ENCODE measurements around the gene OR56A5. TPM values are rescaled to one million over a fixed set of nuclear protein-coding genes. Genes with fewer than 3 reads are reported as not detected.

Gene OR56A5
- total RNA-seq, 4 donors from 2014 or later: not detected

DNA sequence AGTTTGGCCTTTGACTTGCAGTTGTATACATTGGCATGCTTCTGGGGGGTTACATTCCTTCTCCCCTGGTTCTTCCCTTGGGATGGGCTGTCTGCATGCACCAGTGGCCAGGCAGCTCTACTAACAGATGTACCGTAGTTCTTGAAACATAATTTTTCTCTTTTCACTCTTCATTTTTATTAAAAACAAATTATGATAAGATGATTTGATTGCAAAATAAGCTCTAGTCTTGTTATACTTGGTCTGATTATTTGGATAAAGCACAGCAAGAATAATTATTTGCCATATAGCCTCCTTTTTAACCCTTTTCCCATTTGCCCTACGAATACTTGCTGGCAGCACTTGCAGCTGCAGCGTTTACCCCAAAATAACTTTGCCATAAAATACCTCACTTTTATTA lies 12.7 kb downstream of the OR56A5 start:
- no peak overlapping the region for H3K27ac ChIP-seq
- no peaks in the 10 kb centered on the region for H3K4me1 ChIP-seq
- no peak for ATAC-seq
- H3K9me3 ChIP-seq: peaks cover 0 to 10% (median 0%) of the 10 kb centered on the region in 3 donors
- TF ChIP-seq POLR2AphosphoS5 (IDR thresholded peaks at IDR 0.05) (no peak), EP300 (IDR thresholded peaks at IDR 0.05) (no peak), POLR2A (IDR thresholded peaks at IDR 0.05) (no peak)
- TF ChIP-seq, protein P1, sequence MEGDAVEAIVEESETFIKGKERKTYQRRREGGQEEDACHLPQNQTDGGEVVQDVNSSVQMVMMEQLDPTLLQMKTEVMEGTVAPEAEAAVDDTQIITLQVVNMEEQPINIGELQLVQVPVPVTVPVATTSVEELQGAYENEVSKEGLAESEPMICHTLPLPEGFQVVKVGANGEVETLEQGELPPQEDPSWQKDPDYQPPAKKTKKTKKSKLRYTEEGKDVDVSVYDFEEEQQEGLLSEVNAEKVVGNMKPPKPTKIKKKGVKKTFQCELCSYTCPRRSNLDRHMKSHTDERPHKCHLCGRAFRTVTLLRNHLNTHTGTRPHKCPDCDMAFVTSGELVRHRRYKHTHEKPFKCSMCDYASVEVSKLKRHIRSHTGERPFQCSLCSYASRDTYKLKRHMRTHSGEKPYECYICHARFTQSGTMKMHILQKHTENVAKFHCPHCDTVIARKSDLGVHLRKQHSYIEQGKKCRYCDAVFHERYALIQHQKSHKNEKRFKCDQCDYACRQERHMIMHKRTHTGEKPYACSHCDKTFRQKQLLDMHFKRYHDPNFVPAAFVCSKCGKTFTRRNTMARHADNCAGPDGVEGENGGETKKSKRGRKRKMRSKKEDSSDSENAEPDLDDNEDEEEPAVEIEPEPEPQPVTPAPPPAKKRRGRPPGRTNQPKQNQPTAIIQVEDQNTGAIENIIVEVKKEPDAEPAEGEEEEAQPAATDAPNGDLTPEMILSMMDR (IDR thresholded peaks at IDR 0.05): no peak
- no peaks in the 10 kb centered on the region for H3K36me3 ChIP-seq
- H3K27me3 ChIP-seq: no peaks in the 10 kb centered on the region
- 21 to 64% methylated on average over 1 to 3 of the region's 3 CpGs for WGBS, 2 donors (ENCODE audit: low coverage in 1 of 2)
- no peak overlapping the region for H3K4me3 ChIP-seq

DNA sequence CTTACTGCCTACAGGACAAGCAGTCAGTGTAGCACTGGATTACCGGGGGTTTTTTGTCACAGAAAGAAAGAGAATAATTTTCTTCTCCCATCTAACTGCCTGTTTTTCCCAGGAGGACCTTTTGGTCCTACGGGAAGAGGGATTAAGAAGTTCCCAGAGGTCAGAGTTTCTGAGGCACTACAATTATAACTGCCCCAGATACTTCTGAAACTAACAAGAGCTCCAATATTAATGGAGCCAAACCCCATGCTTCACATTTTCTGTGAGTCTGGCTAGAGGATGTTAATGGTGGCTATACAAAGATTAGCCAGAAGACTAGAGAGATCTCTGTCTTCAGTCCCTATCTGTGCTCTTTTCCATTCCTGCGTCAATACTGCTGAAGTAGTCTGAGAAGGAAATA lies 26.3 kb downstream of the OR56A5 start, which contains the start of gene OR56A3:
OR56A3 (plus strand) TSS at position 301 of the 400 bp plus-strand sequence. CDS start 5,096 bp downstream, outside the sequence.
- no peaks in the 10 kb centered on the region for H3K27me3 ChIP-seq
- no peak within 1 kb of the TSS for H3K4me3 ChIP-seq
- no peaks in the 10 kb centered on the region for H3K36me3 ChIP-seq
- H3K4me1 ChIP-seq: no peaks in the 10 kb centered on the region
- no peak for TF ChIP-seq EP300 (IDR thresholded peaks at IDR 0.05)
- TF ChIP-seq, protein P1 (IDR thresholded peaks at IDR 0.05): no peak
- no peak within 1 kb of the TSS for H3K27ac ChIP-seq
- WGBS, 2 donors (ENCODE audit: low coverage in 1 of 2): 69 to 75% methylated on average over 2 to 3 of the region's 3 CpGs
- no peak for ATAC-seq
- peaks cover 0 to 4% (median 0%) of the 10 kb centered on the region in 3 donors for H3K9me3 ChIP-seq

DNA sequence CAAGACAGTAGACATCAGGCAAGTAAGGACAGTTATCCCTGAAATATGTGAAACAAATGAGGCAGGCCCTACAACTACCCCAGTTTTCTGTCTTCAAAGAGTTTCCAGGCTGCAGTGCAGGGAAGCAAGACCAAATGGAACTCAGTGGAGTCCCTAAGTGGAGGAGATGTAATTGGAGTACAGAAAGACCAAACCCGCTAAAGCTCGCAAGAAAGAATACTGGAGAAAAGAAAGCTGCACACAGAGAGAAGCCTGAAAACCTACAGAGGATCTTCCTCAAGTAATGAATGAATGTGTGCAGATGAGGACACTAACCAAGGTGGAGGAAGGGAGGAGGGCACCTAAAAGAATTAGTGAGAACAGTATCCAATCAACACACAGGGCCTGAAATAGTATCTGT lies 27.5 kb downstream of the OR56A5 start:
- Histone ChIP-seq H3K9me3 (peaks cover 0 to 4% (median 0%) of the 10 kb centered on the region in 3 donors), H3K27ac (no peak overlapping the region), H3K36me3 (no peaks in the 10 kb centered on the region), H3K27me3 (no peaks in the 10 kb centered on the region), H3K4me1 (no peaks in the 10 kb centered on the region), H3K4me3 (no peak overlapping the region)
- ATAC-seq: no peak
- WGBS, 2 donors (ENCODE audit: low coverage in 1 of 2): 47 to 80% methylated on average over 1 to 2 of the region's 2 CpGs
- TF ChIP-seq, protein P1 (IDR thresholded peaks at IDR 0.05): no peak
- TF ChIP-seq EP300 (IDR thresholded peaks at IDR 0.05) (no peak), POLR2AphosphoS5 (IDR thresholded peaks at IDR 0.05) (no peak), POLR2A (IDR thresholded peaks at IDR 0.05) (no peak)

DNA sequence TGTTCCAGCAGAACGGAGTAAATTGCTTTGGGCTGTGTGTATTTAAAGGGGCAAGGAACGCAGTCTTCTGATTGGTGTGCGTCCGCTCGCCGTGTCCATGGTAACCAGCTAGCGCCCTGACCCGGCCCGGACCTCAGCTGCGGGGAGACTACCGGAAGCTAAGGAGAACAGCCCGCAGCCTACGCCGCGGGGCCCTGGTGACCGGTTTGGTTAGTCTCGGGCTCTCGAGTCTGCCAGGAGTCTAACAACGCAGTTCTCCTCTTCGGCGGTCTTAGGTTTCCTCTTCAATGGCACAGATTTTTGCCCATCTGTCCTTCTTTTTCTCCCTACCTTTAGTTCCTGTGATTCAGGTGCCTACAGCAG lies 29.7 kb downstream of the OR56A5 start:
- WGBS, 2 donors (ENCODE audit: low coverage in 1 of 2): 78 to 87% methylated on average over 15 to 19 of the region's 21 CpGs
- no peak overlapping the region for H3K4me3 ChIP-seq
- H3K27ac ChIP-seq: no peak overlapping the region
- TF ChIP-seq POLR2A (IDR thresholded peaks at IDR 0.05): no peak
- TF ChIP-seq, protein P1 (IDR thresholded peaks at IDR 0.05): no peak
- no peak for TF ChIP-seq EP300 (IDR thresholded peaks at IDR 0.05)
- TF ChIP-seq POLR2AphosphoS5 (IDR thresholded peaks at IDR 0.05): no peak
- ATAC-seq: no peak
- H3K4me1 ChIP-seq: no peaks in the 10 kb centered on the region
- no peaks in the 10 kb centered on the region for H3K36me3 ChIP-seq
- H3K27me3 ChIP-seq: no peaks in the 10 kb centered on the region
- peaks cover 0 to 4% (median 0%) of the 10 kb centered on the region in 3 donors for H3K9me3 ChIP-seq

DNA sequence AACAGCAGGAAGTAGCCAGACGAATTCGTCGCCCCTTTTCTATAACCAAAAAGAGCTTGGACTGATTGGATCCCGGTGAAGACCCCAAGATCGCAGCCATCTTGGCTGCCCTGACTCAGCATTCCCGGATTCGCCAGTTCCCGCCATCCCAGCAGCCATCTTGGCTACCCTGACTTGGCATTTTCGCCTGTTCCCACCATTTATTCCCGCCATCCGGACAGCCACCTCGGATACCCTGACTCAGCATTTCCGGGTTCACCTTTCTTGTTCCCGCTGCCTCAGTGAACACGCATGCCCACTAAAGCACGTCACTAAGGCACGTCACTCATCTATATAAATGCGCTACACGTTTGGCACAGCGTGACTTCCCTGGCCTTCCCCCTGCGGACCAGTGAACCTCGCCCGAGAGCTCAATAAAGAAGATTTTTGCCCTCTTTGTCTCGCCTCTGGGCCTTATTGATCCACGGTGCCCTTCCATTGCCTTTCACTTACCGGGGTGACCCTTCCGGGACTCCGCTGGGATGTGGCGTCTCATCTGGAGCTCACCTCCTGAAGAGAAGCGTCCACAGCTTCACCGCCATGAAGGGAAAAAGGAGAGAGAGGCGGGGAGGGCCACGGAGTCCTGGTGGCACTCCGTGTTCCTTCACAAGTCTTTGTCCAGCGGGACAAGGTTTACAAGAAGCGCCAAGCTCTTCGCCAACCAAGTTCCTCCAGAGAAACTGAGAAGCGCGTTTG lies 30.3 kb downstream of the OR56A5 start:
- no peak for TF ChIP-seq POLR2AphosphoS5 (IDR thresholded peaks at IDR 0.05)
- H3K27me3 ChIP-seq: no peaks in the 10 kb centered on the region
- 89 to 91% methylated on average over 12 to 16 of the region's 39 CpGs for WGBS, 2 donors (ENCODE audit: low coverage in 1 of 2)
- ATAC-seq: no peak
- H3K27ac ChIP-seq: no peak overlapping the region
- no peaks in the 10 kb centered on the region for H3K4me1 ChIP-seq
- no peaks in the 10 kb centered on the region for H3K36me3 ChIP-seq
- H3K9me3 ChIP-seq: peaks cover 0 to 4% (median 0%) of the 10 kb centered on the region in 3 donors
- H3K4me3 ChIP-seq: no peak overlapping the region
